Raji (cell line): ENCODE results near the gene PPP1R37.

Experiments
- POLR2A ChIP-seq: IDR thresholded peaks from 2 replicates; pipeline ENCODE4 v1.6.1; 2011; ENCODE audit warnings: low read depth, low read length, control low read depth; ENCODE audit not compliant: insufficient read depth

PPP1R37 gene

DNA sequence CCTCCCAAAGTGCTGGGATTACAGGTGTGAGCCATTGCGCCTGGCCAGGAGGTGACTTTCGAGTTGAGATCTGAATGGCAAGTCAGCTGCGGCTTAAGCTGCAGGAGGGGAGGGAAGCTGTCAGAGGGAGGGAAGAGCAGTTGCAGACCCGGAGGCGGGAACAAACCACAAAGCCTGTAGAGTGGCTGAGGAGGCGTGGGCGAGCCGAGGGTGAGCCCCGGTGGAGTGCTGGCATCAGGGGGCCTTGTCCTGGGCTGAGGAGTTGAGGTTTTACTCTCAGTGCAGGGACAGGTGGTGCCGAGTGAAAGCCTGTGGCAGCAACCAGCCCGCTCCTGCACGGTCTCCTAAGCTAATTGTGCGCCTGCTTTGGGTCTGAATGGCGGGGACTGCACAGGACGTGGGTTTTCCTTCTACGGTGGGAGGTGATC is 24.2 kb downstream of the PPP1R37 start:
- no peak for TF ChIP-seq POLR2A

- TF ChIP-seq POLR2A: no peak
Measured at GRCh38 chr19:45117671-45118070, 24.7 kb downstream of the PPP1R37 start.

DNA sequence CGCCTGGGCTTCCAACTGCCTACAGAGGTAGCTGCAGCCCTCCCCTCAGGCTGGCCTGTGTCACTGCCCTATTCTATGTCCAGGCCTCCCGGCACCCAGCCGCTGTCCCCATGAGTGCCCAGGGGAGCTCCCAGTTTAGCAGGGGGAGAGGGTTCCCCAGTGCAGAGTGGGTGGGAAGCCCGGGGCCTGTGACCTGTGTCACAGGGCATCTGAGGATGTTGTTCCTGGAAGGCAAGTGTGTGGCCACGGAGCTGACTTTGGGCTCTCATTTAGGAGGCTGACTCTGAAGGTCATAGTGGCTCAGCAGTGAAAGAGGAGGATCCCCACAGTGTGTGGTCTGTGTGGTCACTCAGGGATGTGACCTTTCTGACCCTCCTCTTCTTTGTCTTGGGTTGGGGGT is 25.1 kb downstream of the PPP1R37 start:
- no peak for TF ChIP-seq POLR2A

DNA sequence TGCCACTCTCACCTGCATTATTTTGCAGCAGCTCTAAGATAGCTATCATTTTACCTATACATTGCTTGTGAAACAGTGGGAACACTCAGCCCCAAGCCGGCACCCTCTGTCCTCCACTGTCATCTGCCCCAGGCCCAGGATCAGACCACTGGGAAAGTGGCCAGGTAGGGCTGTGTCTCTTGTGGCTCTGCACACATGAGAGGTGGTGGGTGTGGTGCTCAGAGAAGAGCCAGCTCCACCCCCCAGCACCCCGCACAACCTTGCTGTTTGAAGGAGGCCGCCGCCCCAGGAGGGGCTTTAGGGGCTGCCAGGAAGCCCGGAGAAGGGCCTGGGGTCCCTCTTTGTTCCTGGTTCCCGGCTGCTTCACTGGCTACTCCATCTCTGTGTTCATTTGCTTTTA is 26.6 kb downstream of the PPP1R37 start:
- TF ChIP-seq POLR2A: no peak

DNA sequence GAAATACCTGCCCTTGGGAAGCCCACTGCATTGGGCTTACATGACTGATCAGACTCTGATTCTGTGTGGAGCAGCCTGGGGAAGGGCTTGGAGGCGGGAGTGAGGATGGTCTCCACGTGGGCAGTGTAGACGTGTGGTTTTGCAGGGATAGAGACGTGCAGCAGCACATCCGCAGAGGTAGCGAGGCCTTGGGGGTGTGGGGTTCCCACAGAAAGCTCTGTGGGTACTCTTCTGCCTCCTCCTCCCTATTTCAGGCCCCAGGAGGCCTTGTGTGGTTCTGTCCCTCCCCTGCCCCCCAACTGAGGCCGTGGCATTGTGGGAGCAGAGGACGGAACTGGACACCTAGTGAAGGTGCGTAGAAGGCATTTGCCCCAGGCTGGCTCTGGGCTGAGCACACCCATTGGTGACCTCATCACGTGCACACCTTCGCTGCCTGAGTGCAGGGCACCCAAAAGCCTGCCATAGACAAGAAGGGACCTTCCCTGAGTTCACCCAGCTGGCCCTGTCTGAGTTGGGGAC is 28.9 kb downstream of the PPP1R37 start:
- TF ChIP-seq POLR2A: no peak

DNA sequence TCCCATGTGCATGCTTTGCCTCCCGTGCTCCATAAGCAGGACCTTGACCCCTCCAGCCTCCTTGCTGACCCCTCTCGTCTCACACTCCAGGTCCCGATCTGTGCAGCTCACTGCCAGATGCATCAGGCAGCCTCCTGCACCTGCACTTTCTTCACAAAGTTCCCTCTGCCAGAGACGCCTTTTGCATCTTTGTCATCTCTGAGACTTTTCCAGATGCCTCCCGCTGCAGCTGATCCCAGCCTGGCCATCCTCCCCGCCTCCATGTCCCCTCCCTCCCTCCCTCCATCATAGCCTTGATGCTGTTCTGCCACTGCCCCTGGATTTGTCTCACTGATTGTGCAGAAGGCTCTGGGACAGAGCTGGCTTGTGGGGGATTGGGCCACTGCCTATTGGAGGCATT is 29.9 kb downstream of the PPP1R37 start:
- TF ChIP-seq POLR2A: no peak

- TF ChIP-seq POLR2A: no peak
Measured at GRCh38 chr19:45123440-45123850, 30.5 kb downstream of the PPP1R37 start.

DNA sequence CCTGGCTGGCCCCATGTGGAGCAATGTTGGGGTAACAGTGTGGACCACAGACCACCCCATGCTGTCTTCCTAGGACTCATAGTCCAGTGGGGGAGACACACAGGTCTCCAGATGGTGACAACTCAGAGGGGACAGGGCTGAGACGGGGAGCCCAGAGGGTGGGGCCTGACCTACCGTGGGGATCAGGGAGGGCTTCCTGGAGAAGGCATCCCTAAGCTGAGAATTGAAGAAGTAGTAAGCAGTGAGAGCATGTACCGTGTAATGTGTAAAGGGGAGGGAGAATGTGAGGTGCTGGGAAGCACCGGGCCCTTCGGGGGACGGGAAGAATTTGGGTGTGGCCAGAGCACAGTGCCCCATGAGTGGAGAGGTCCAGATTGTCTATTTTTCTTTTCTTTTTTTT is 31.0 kb downstream of the PPP1R37 start:
- TF ChIP-seq POLR2A: no peak

GRCh38 chr19:45125360-45125759 is 32.4 kb downstream of the PPP1R37 start:
- TF ChIP-seq POLR2A: no peak

GRCh38 chr19:45125975-45126493 is 33.1 kb downstream of the PPP1R37 start:
- TF ChIP-seq POLR2A: no peak

DNA sequence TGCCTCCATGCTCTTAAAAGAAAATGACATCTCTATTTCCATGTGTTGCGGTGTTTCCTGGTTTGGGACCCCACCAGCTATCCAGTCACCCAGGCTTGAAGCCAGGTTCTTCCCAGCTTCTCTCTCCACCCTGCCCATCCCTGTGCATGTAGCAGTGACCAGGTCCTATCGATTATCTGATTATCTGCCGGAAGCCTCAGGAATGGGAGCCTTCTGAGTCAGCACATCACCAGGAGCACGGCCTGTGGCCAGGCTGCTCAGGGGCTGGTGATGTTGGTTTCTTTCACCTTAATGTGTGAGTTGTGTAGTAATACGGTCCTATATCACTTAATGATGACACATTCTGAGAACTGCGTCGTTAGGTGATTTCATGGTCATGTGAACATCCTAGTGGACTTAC is 33.7 kb downstream of the PPP1R37 start:
- TF ChIP-seq POLR2A: no peak

GRCh38 chr19:45128146-45128545 is 35.2 kb downstream of the PPP1R37 start:
- TF ChIP-seq POLR2A: no peak

DNA sequence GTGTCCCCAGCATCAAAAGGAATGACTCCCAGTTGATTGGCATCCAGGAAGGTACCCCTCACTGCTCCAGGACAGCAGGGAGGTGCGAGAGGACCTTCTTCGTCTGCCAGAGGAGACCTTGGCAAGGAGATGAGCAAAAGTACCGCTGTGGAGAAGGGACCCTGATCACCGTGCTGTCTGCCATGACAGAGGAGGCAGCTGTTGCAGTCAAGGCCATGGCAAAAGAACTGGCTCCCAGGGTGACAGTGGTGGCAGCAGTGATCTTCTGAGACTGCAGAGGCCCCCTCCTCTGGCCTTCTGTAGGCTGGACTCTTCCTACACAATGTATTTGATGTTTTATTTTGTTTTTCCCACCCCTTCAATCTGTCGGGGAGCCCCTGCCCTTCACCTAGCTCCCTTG is 35.8 kb downstream of the PPP1R37 start:
- no peak for TF ChIP-seq POLR2A

DNA sequence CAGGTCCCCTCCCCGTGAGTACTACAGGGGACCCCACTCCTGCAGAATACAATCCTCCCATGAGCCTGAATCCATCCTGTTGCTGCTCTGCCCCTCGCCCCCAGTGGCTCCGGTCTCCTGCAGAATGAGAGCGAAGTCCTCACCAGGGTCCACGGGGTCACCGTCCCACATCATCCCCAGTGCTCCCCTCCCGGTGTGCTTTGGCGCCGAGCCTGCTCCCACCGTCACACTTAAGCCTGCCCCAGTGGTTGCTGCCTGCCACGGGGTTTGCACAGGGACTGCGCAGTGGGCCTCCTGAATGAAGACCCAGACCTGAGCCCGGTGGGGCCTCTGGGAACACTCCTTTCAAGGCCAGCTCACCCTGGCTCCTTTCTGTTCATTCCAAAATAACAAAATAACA is 37.3 kb downstream of the PPP1R37 start:
- no peak for TF ChIP-seq POLR2A

DNA sequence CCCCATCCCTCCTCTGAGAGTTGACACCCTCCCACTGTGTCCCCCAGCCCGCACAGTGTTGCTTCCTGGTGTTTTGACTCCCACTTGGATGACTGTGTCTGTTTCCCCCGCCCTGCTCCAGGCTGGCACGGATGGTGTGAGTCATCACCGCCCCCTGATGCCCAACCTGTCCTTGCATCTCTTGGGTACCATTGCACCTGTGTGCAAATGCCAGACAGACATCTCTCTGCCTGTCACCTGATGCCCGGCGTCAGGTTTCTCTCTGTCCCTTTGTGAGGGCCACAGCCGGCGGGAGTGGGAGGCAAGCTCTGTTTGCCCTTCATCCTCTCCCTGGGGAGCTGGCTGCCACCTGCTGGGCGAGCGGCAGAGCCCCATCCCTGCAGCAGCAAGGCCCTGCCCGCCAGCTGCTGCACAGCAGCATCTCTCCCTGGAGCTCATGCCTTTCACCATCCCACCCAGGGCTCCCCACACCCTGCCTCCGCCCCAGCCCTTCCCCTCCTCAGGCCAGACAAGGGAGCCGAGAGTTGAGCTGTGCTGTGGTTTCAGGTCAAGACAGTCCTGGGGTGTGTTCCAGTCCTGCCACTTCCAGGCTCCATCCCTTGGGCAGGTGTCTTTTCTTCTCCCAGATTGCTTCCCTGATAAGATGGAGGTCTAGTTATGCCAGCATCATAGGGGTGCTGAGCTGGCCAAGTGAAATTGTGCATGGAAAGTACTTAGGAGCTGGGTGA is 38.1 kb downstream of the PPP1R37 start:
- TF ChIP-seq POLR2A: no peak

DNA sequence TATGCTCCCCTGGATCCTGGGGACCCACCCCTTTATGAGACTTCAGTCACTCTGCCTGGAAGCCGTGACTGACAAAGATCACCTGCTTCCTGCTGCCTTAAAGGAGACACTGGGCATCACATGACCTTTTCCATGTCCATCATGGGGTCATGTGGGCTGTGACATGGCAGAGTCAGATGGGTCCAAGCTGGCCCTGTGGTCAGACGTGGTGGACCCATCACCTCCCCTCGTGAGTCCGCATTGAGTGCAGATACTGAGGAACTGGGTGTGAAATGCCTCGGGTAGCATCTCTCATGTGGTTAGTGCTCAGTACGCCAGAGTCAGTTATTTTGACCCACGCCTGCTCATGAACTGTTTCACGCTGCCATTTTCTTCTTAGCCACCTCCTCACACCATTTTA is 40.7 kb downstream of the PPP1R37 start:
- no peak for TF ChIP-seq POLR2A
